SK-N-SH treated with all-trans-retinoic acid at 6 μM for 48 hours (cell line): Measurements from ENCODE around the gene SLC2A13.

Experiments
- ATAC-seq: fragments of 200-7000 bp; cut with Tn5 transposase; 3 replicates; pipeline ENCODE4 v1.9.1; 2020; ENCODE audit warnings: mild to moderate bottlenecking, moderate library complexity
- ARNTL ChIP-seq: fragments of 450-650 bp; formaldehyde crosslinking; IDR thresholded peaks from 2 replicates; pipeline ENCODE4 v1.5.0; 2020; ENCODE audit warnings: low read depth, mild to moderate bottlenecking, moderate library complexity, borderline replicate concordance
- BACH2 ChIP-seq: fragments of 250-450 bp; sonication (Bioruptor Pico); IDR thresholded peaks from 2 replicates; pipeline ENCODE4 v1.9.0; 2021; ENCODE audit warnings: mild to moderate bottlenecking, borderline replicate concordance
- CREB5 ChIP-seq: fragments of 250-450 bp; sonication (Bioruptor Pico); IDR thresholded peaks from 2 replicates; pipeline ENCODE4 v1.5.1; 2020; ENCODE audit warnings: low read depth, mild to moderate bottlenecking, moderate library complexity
- CSRNP3 ChIP-seq: fragments of 250-450 bp; sonication (Bioruptor Pico); IDR thresholded peaks from 2 replicates; pipeline ENCODE4 v1.5.1; 2021; ENCODE audit warnings: mild to moderate bottlenecking, moderate library complexity
- ESRRG ChIP-seq: fragments of 250-450 bp; sonication (Bioruptor Pico); IDR thresholded peaks from 2 replicates; pipeline ENCODE4 v1.6.1; 2021; ENCODE audit warnings: mild to moderate bottlenecking
- GLIS3 ChIP-seq: fragments of 250-450 bp; sonication (Bioruptor Pico); IDR thresholded peaks from 2 replicates; pipeline ENCODE4 v1.5.0; 2020; ENCODE audit warnings: mild to moderate bottlenecking, moderate library complexity
- ISL1 ChIP-seq: fragments of 250-450 bp; sonication (Bioruptor Pico); IDR thresholded peaks from 2 replicates; pipeline ENCODE4 v2.1.2; 2022; ENCODE audit warnings: mild to moderate bottlenecking, moderate library complexity
- OSR1 ChIP-seq: fragments of 250-450 bp; sonication (Bioruptor Pico); IDR thresholded peaks from 2 replicates; pipeline ENCODE4 v1.8.0; 2022; ENCODE audit warnings: moderate library complexity, mild to moderate bottlenecking, inconsistent platforms
- PATZ1 ChIP-seq: fragments of 250-450 bp; sonication (Bioruptor Pico); IDR thresholded peaks from 2 replicates; pipeline ENCODE4 v1.8.0; 2020; ENCODE audit warnings: mild to moderate bottlenecking, moderate library complexity, borderline replicate concordance
- POU6F1 ChIP-seq: fragments of 250-450 bp; sonication (Bioruptor Pico); IDR thresholded peaks from 2 replicates; pipeline ENCODE4 v1.8.0; 2021; ENCODE audit warnings: low read depth, mild to moderate bottlenecking, moderate library complexity, borderline replicate concordance
- PPARA ChIP-seq: fragments of 250-450 bp; sonication (Bioruptor Pico); IDR thresholded peaks from 2 replicates; pipeline ENCODE4 v1.5.0; 2020; ENCODE audit warnings: mild to moderate bottlenecking, borderline replicate concordance
- RARB ChIP-seq: fragments of 250-450 bp; sonication (Bioruptor Pico); IDR thresholded peaks from 2 replicates; pipeline ENCODE4 v1.8.0; 2021; ENCODE audit warnings: mild to moderate bottlenecking, moderate library complexity
- SNAI2 ChIP-seq: fragments of 250-450 bp; sonication (Bioruptor Pico); IDR thresholded peaks from 2 replicates; pipeline ENCODE4 v1.5.0; 2020; ENCODE audit warnings: mild to moderate bottlenecking, moderate library complexity
- TOX ChIP-seq: fragments of 250-450 bp; sonication (Bioruptor Pico); IDR thresholded peaks from 2 replicates; pipeline ENCODE4 v1.8.0; 2021; ENCODE audit warnings: mild to moderate bottlenecking, moderate library complexity, borderline replicate concordance
- TSHZ2 ChIP-seq: fragments of 250-450 bp; sonication (Bioruptor Pico); IDR thresholded peaks from 2 replicates; pipeline ENCODE4 v1.5.0; 2020; ENCODE audit warnings: mild to moderate bottlenecking, moderate library complexity
- ZC3H10 ChIP-seq: fragments of 250-450 bp; sonication (Bioruptor Pico); IDR thresholded peaks from 2 replicates; pipeline ENCODE4 v1.5.1; 2021; ENCODE audit warnings: mild to moderate bottlenecking, moderate library complexity
- ZNF565 ChIP-seq: fragments of 450-650 bp; formaldehyde crosslinking; conservative IDR thresholded peaks from 2 replicates; pipeline ENCODE4 v1.5.0; 2020; ENCODE audit warnings: low read depth, mild to moderate bottlenecking, moderate library complexity
- ZNF70 ChIP-seq: fragments of 450-650 bp; formaldehyde crosslinking; IDR thresholded peaks from 2 replicates; pipeline ENCODE4 v1.5.0; 2020; ENCODE audit warnings: mild to moderate bottlenecking, moderate library complexity

The SLC2A13 gene

GRCh38 chr12:39920647-39921046, 185.2 kb downstream of the SLC2A13 start:
- ATAC-seq = no peak
- no peak for TF ChIP-seq BACH2 (CRISPR knock-in tag)
- no peak for TF ChIP-seq TSHZ2 (CRISPR knock-in tag)
- TF ChIP-seq PPARA (CRISPR knock-in tag) = no peak
- no peak for TF ChIP-seq SNAI2 (CRISPR knock-in tag)
- TF ChIP-seq CREB5 (CRISPR knock-in tag) = no peak
- no peak for TF ChIP-seq ZC3H10 (CRISPR knock-in tag)
- TF ChIP-seq GLIS3 = no peak
- no peak for TF ChIP-seq ESRRG (CRISPR knock-in tag)
- TF ChIP-seq CSRNP3 (CRISPR knock-in tag) = no peak
- TF ChIP-seq OSR1 (CRISPR knock-in tag) = no peak
- no peak for TF ChIP-seq PATZ1
- no peak for TF ChIP-seq ARNTL (CRISPR knock-in tag)

GRCh38 chr12:39920222-39920621, 185.7 kb downstream of the SLC2A13 start:
- no peak for ATAC-seq
- TF ChIP-seq CSRNP3 (CRISPR knock-in tag) (no peak), SNAI2 (CRISPR knock-in tag) (no peak), PPARA (CRISPR knock-in tag) (no peak), ARNTL (CRISPR knock-in tag) (no peak), ZC3H10 (CRISPR knock-in tag) (no peak), TSHZ2 (CRISPR knock-in tag) (no peak), ISL1 (CRISPR knock-in tag) (no peak), TOX (no peak), ZNF565 (CRISPR knock-in tag) (no peak), RARB (CRISPR knock-in tag) (no peak)

GRCh38 chr12:39919790-39920189, 186.1 kb downstream of the SLC2A13 start:
- ATAC-seq = no peak
- TF ChIP-seq POU6F1 (CRISPR knock-in tag) = no peak
- no peak for TF ChIP-seq ARNTL (CRISPR knock-in tag)
- no peak for TF ChIP-seq ZNF70 (CRISPR knock-in tag)
- no peak for TF ChIP-seq PPARA (CRISPR knock-in tag)
- TF ChIP-seq TOX = no peak
- no peak for TF ChIP-seq TSHZ2 (CRISPR knock-in tag)
- no peak for TF ChIP-seq BACH2 (CRISPR knock-in tag)
